Loucy (cell line): ENCODE results near the gene HPDL.

Source experiments
- H2AFZ ChIP-seq: fragments of 200-600 bp; sonication (generic); 2 replicates; pipeline ENCODE4 v1.6.0; 2016; ENCODE audit warnings: antibody characterized with exemption, mild to moderate bottlenecking, low read length, moderate library complexity
- H3F3A ChIP-seq: fragments of 200-600 bp; 2 replicates; pipeline ENCODE4 v1.6.0; 2016; ENCODE audit warnings: antibody characterized with exemption, low read depth, mild to moderate bottlenecking
- H3K27me3 ChIP-seq: fragments of 200-600 bp; sonication (generic); 2 replicates; pipeline ENCODE4 v1.6.1; 2014; ENCODE audit warnings: low read length, mild to moderate bottlenecking; ENCODE audit not compliant: insufficient read depth, poor library complexity, severe bottlenecking
- H3K36me3 ChIP-seq: fragments of 200-600 bp; sonication (generic); 2 replicates; pipeline ENCODE4 v1.6.1; 2016; ENCODE audit warnings: low read length; ENCODE audit not compliant: insufficient read depth
- H3K4me1 ChIP-seq: fragments of 200-600 bp; sonication (generic); 2 replicates; pipeline ENCODE4 v1.5.1; 2014; ENCODE audit warnings: low read length, mild to moderate bottlenecking; ENCODE audit not compliant: insufficient read depth, poor library complexity, severe bottlenecking
- H3K4me2 ChIP-seq: fragments of 200-600 bp; sonication (generic); 2 replicates; pipeline ENCODE4 v1.6.0; 2014; ENCODE audit warnings: antibody characterized with exemption, low read length, low read depth, mild to moderate bottlenecking; ENCODE audit not compliant: poor library complexity, severe bottlenecking
- H3K4me3 ChIP-seq: fragments of 200-600 bp; sonication (generic); 2 replicates; pipeline ENCODE4 v1.5.1; 2014; ENCODE audit warnings: low read length, mild to moderate bottlenecking, mixed read lengths; ENCODE audit not compliant: poor library complexity, severe bottlenecking
- H3K79me2 ChIP-seq: fragments of 200-600 bp; sonication (generic); 2 replicates; pipeline ENCODE4 v1.6.1; 2014; ENCODE audit warnings: low read length; ENCODE audit not compliant: insufficient read depth
- H3K9ac ChIP-seq: fragments of 200-600 bp; sonication (generic); 2 replicates; pipeline ENCODE4 v1.6.0; 2014; ENCODE audit warnings: mild to moderate bottlenecking, low read depth, low read length, moderate library complexity; ENCODE audit not compliant: poor library complexity, severe bottlenecking
- H3K9me2 ChIP-seq: fragments of 200-600 bp; sonication (generic); replicated peaks from 2 replicates; pipeline ENCODE4 v1.6.1; 2016; ENCODE audit warnings: low read depth, low read length, mixed read lengths
- H3K9me3 ChIP-seq: fragments of 200-600 bp; sonication (generic); 2 replicates; pipeline ENCODE4 v1.6.1; 2014; ENCODE audit warnings: mild to moderate bottlenecking, antibody characterized with exemption, low read length, low read depth; ENCODE audit not compliant: insufficient read depth
- H4K20me1 ChIP-seq: fragments of 200-600 bp; sonication (generic); 2 replicates; pipeline ENCODE4 v1.6.0; 2014; ENCODE audit warnings: antibody characterized with exemption, low read length, mild to moderate bottlenecking; ENCODE audit not compliant: insufficient read depth, poor library complexity, severe bottlenecking
- CTCF ChIP-seq: fragments of 200-600 bp; sonication (generic); conservative IDR thresholded peaks from 2 replicates; pipeline ENCODE4 v1.5.1; 2014; ENCODE audit warnings: mild to moderate bottlenecking, antibody characterized with exemption, low read length
- EZH2phosphoT487 ChIP-seq: fragments of 200-600 bp; IDR thresholded peaks from 2 replicates; pipeline ENCODE4 v1.6.1; 2018; ENCODE audit warnings: antibody characterized with exemption, mild to moderate bottlenecking, moderate library complexity, borderline replicate concordance

The HPDL gene

GRCh38 chr1:45317166-45317565, 9.5 kb upstream of the HPDL start:
- Histone ChIP-seq H4K20me1 (no peaks in the 10 kb centered on the region), H3F3A (no peaks in the 10 kb centered on the region), H3K36me3 (no peaks in the 10 kb centered on the region), H3K79me2 (no peaks in the 10 kb centered on the region), H3K4me1 (no peaks in the 10 kb centered on the region), H3K4me3 (no peak overlapping the region), H3K27me3 (no peaks in the 10 kb centered on the region), H3K9me3 (no peaks in the 10 kb centered on the region), H3K4me2 (no peak overlapping the region), H3K9ac (no peak overlapping the region), H3K9me2 (no peaks in the 10 kb centered on the region), H2AFZ (no peak overlapping the region)
- no peak for TF ChIP-seq CTCF
- no peak for TF ChIP-seq EZH2phosphoT487

DNA sequence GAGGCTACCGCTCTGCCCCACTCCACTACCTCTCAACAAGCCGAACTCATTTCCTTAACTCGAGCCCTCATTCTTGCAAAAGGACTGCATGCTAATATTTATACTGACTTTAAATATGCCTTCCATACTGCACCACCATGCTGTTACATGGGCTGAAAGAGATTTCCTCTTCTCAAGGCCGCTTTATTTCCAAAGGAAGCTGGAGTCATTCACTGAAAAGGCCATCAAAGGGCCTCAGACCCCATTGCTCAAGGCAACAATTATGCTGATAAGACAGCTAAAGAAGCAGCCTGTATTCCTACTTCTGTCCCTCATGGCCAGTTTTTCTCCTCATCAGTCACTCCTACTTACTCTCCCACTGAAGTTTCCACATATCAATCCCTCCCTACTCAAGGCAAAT, 6.9 kb upstream of the HPDL start:
- TF ChIP-seq CTCF: no peak
- TF ChIP-seq EZH2phosphoT487: no peak
- H3F3A ChIP-seq: no peaks in the 10 kb centered on the region
- no peak overlapping the region for H2AFZ ChIP-seq
- no peaks in the 10 kb centered on the region for H3K9me3 ChIP-seq
- no peaks in the 10 kb centered on the region for H3K79me2 ChIP-seq
- no peaks in the 10 kb centered on the region for H3K27me3 ChIP-seq
- H3K4me1 ChIP-seq: no peaks in the 10 kb centered on the region
- no peaks in the 10 kb centered on the region for H3K36me3 ChIP-seq
- H3K4me3 ChIP-seq: no peak overlapping the region
- no peak overlapping the region for H3K4me2 ChIP-seq
- H3K9me2 ChIP-seq: no peaks in the 10 kb centered on the region
- H3K9ac ChIP-seq: no peak overlapping the region
- no peaks in the 10 kb centered on the region for H4K20me1 ChIP-seq

GRCh38 chr1:45321444-45321843, 5.3 kb upstream of the HPDL start:
- no peak overlapping the region for H2AFZ ChIP-seq
- no peak overlapping the region for H3K4me3 ChIP-seq
- H3K27me3 ChIP-seq: no peaks in the 10 kb centered on the region
- H4K20me1 ChIP-seq: no peaks in the 10 kb centered on the region
- H3K79me2 ChIP-seq: no peaks in the 10 kb centered on the region
- H3K4me2 ChIP-seq: no peak overlapping the region
- no peaks in the 10 kb centered on the region for H3K9me2 ChIP-seq
- H3K4me1 ChIP-seq: no peaks in the 10 kb centered on the region
- no peaks in the 10 kb centered on the region for H3K9me3 ChIP-seq
- TF ChIP-seq CTCF (no peak), EZH2phosphoT487 (no peak)
- no peaks in the 10 kb centered on the region for H3K36me3 ChIP-seq
- H3F3A ChIP-seq: no peaks in the 10 kb centered on the region
- H3K9ac ChIP-seq: no peak overlapping the region
